ENCODE measurements around the gene MBOAT7. TPM values are rescaled to one million over a fixed set of nuclear protein-coding genes. Genes with fewer than 3 reads are reported as not detected.

MBOAT7 gene
- total RNA-seq, 1 donor from 2014 or later: 57.9 TPM

DNA sequence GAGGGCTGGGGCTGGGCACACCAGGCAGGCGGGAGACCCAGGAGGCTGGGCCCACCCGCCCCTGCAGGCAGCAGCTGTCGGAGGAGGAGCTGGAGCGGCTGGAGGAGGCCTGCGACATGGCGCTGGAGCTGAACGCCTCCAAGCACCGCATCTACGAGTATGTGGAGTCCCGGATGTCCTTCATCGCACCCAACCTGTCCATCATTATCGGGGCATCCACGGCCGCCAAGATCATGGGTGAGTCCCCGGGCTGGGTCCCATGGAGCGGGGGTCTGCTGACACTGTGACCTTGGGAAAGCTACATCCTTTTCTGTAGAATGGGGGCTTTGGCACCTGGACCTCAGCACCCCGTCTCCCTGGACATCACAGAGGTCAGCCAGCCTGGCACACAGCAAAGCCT is 65.7 kb downstream of the MBOAT7 start:
- peaks cover 98% of the 10 kb centered on the region for H3K36me3 ChIP-seq
- H3K4me1 ChIP-seq: no peaks in the 10 kb centered on the region
- DNase-seq (no peak), ATAC-seq (no peak)
- no peak overlapping the region for H3K27ac ChIP-seq
- intact Hi-C loops (cut with DNase I): no loop called here
- no peak overlapping the region for H3K4me3 ChIP-seq
- H3K27me3 ChIP-seq: no peaks in the 10 kb centered on the region
- TF ChIP-seq, protein P1, sequence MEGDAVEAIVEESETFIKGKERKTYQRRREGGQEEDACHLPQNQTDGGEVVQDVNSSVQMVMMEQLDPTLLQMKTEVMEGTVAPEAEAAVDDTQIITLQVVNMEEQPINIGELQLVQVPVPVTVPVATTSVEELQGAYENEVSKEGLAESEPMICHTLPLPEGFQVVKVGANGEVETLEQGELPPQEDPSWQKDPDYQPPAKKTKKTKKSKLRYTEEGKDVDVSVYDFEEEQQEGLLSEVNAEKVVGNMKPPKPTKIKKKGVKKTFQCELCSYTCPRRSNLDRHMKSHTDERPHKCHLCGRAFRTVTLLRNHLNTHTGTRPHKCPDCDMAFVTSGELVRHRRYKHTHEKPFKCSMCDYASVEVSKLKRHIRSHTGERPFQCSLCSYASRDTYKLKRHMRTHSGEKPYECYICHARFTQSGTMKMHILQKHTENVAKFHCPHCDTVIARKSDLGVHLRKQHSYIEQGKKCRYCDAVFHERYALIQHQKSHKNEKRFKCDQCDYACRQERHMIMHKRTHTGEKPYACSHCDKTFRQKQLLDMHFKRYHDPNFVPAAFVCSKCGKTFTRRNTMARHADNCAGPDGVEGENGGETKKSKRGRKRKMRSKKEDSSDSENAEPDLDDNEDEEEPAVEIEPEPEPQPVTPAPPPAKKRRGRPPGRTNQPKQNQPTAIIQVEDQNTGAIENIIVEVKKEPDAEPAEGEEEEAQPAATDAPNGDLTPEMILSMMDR (IDR thresholded peaks at IDR 0.05): no peak
- H3K9me3 ChIP-seq: no peaks in the 10 kb centered on the region

Other genes starting within 250 kb of the MBOAT7 start
- 0.12 TPM for gene CACNG8, start 226.6 kb downstream of the MBOAT7 start, total RNA-seq
- gene CACNG6, start 197.9 kb downstream of the MBOAT7 start, total RNA-seq: not detected
- gene VSTM1, start 125.7 kb downstream of the MBOAT7 start, total RNA-seq: 1.1 TPM
- not detected for gene TARM1, start 108.2 kb downstream of the MBOAT7 start, total RNA-seq
- 59.5 TPM for gene OSCAR, start 88.8 kb downstream of the MBOAT7 start, total RNA-seq
- 115 TPM for gene NDUFA3, start 86.7 kb downstream of the MBOAT7 start, total RNA-seq
- gene TFPT, start 73.9 kb downstream of the MBOAT7 start, total RNA-seq: 19.5 TPM
- gene PRPF31, start 73.8 kb downstream of the MBOAT7 start, total RNA-seq: 44.9 TPM
- 39.4 TPM for gene CNOT3, start 51.8 kb downstream of the MBOAT7 start, total RNA-seq
- gene LENG1, start 29.9 kb downstream of the MBOAT7 start, total RNA-seq: 9.2 TPM
- gene TMC4, start 16.4 kb downstream of the MBOAT7 start, total RNA-seq: 48.3 TPM
- 34.7 TPM for gene TSEN34, start 1.7 kb upstream of the MBOAT7 start, total RNA-seq
- 1,039 TPM for gene RPS9, start 11.3 kb upstream of the MBOAT7 start, total RNA-seq
- 61.5 TPM for gene LILRB3, start 33.4 kb upstream of the MBOAT7 start, total RNA-seq
- 21.4 TPM for gene LILRA6, start 53.2 kb upstream of the MBOAT7 start, total RNA-seq
- gene LILRB5, start 67.7 kb upstream of the MBOAT7 start, total RNA-seq: 9.1 TPM
- 18.8 TPM for gene LILRB2, start 91.5 kb upstream of the MBOAT7 start, total RNA-seq
- 13.5 TPM for gene LILRA5, start 123.6 kb upstream of the MBOAT7 start, total RNA-seq
- 4.8 TPM for gene LILRA4, start 149.6 kb upstream of the MBOAT7 start, total RNA-seq
- gene LAIR1, start 175.4 kb upstream of the MBOAT7 start, total RNA-seq: 87.8 TPM
- not detected for gene TTYH1, start 225.9 kb upstream of the MBOAT7 start, total RNA-seq